GM19099 (cell line): Measurements from ENCODE around the gene AANAT.

Source experiments
- POLR2A ChIP-seq: IDR thresholded peaks from 3 replicates; pipeline ENCODE4 v1.6.1; 2011; ENCODE audit warnings: low read depth; ENCODE audit not compliant: insufficient read length; ENCODE audit errors: extremely low read depth

AANAT gene

DNA sequence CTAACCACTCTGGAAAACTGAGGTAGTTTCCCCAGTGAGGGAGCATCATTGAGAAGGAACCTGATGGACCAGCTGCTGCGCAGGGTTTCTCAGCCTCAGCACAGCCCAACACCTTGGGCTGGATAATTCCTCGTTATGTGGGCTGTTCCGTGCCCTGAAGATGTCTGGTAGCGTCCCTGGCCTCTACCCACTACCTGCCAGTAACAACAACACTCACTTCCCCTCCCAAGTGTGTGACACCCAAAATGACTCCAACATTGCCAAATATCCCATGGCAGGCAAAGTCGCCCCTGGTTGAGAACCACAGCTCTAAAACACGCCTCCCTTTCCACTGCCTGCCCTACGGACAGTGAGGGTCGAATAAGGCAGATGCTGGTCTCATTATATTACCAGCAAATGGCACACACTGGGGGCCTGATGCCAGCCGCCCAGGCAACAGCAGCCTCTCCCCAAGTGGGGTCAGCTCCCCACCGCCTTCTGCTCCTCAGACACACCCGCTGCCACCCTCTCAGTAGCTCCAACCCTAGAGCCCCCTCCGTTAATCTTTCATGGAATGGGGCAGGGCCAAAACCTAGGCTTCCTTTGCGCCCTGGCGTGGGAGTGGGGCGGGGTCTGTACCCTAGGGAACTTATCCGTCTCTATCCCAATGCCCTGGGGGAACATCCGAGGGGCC, 32.8 kb downstream of the AANAT start:
- no peak for TF ChIP-seq POLR2A

DNA sequence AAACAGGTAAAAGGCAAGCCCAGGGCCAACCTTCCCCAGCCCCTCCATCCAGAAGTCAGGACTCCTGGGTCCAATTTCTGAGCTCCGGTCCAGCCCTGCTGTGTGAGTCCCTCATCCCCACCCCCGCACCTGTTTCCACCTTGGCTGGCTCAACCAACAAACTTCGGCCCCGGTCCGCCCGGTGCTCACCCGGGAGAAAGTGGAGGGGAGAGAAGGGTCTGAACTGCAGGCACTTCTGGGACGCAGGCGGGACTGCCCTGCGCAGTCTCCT, 33.3 kb downstream of the AANAT start:
- TF ChIP-seq POLR2A, result no peak

DNA sequence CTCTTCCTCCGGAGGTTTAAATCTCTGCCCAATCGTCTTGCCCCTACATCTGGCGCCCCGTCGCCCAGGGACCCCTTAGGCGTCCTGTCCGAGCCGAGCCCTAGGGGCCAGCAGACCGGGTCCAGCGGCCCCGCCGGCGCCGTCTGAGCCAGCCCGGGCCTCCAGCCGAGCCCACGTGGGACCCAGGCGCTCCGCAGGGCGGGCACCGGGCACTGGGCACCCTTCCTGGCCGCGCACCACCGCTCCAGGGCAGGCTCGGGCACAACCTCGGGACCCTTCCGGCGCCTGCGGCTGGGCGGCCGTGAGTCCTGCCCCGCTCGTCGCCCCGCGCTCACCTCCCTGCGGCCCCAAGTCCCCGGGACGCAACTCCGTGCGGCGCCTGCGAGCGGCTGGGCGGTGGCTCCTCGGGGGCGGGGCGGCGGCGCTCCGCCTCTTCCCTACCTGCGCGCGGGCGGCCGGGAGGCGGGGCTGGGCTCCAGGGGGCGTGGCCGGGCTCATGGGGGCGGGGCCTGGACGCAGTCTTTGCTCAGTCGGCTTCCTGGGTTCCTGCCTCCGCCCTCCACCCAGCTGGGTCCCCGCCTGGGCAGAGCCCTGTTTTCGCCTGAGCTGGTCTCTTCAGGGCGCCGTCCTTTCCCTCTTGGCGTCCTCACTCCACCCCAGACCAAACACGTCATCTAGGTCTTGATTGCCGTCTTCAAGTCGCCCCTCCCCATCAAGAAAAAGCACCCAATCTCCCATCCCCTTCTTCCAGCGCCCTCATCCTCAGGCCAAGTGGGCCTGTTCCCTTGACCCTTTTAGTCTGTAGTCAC, 33.8 kb downstream of the AANAT start, which contains the start of gene RHBDF2:
Gene RHBDF2, minus strand, starts transcription at position 406 of the 809 bp plus-strand sequence. CDS start 19,899 bp downstream, outside the sequence.
- TF ChIP-seq POLR2A, result peak; percentile 96

DNA sequence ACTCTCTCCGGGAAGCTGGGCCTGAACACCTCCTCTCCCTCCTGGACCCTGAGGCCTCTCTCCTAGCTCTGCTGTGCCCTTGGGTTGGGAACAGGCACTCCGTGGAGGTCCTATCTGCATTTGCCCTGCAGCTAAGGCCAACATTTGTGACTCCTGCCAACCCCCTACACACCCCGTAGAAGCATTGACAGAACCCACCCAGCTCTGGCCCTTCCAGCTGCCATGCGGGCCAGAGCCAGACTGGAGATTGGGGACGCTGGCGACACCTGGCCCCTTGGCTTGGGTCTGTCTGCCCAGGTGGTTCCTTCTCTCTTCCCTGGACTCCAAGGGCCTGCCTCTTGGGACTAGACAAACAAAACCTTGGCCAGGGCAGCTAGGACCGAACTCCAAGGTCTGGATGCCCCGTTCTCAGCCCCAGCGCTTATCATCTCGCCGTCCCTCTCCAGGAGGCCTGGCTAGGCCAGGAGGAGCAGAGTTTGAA, 34.5 kb downstream of the AANAT start:
- TF ChIP-seq POLR2A, result no peak

DNA sequence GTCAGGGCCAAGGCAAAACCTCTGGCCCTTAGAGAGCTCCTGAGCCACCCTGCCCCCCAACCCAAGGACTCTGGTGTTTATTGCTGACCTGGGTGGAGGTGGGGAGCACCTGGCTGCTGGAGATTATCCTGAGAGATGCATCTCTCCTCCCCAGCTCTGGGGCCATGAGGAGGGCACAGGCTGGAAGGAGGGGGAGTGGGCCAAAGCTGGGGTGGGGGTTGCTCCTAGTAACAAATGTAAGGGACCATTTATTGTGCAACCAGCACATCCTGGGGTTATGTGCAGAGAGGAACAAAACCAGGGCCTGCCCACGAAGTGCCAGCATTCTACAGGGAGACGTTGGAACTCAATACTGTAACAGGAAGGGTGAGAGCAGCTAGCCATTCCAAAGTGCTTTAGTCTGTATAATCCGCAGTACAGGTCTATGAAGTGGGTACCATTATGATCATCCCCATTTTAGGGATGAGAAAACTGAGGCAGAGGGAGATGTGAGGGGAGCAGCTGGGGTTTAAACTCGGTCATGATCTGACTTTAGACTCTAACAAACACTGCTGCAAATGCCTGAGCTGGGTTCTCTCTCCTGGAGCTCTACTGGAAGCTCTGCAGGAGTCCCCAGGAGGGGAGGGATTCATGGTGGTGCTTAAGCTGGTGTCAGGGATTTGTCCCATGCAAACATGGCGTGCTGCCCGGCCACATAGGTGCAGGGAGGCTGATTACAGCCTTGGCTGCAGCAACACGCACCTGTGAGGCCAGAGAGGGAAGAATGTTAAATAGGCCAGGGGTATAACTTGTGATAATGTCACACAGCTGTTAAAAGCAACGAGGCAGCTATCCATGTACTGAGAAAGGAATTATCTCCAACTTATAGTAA, 35.2 kb downstream of the AANAT start:
- no peak for TF ChIP-seq POLR2A

DNA sequence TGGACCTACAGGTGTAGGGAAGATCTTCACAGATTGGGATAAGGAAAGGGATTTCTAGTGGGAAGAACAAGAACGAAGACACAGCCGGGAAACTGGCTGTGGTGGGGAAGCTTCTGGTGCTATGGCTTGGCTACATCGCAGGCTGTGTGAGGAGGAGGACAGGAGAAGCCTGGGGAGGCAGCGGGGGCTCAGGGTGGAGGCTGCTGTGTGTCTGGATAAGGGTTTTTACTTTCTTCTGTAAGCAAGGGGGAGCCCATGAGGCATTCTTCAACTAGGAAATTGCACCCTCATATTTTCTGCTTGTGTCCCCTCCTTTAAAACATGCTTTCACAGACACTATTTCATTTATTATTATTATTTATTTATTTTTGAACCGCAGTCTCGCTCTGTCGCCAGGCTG, 36.7 kb downstream of the AANAT start:
- TF ChIP-seq POLR2A, result no peak

DNA sequence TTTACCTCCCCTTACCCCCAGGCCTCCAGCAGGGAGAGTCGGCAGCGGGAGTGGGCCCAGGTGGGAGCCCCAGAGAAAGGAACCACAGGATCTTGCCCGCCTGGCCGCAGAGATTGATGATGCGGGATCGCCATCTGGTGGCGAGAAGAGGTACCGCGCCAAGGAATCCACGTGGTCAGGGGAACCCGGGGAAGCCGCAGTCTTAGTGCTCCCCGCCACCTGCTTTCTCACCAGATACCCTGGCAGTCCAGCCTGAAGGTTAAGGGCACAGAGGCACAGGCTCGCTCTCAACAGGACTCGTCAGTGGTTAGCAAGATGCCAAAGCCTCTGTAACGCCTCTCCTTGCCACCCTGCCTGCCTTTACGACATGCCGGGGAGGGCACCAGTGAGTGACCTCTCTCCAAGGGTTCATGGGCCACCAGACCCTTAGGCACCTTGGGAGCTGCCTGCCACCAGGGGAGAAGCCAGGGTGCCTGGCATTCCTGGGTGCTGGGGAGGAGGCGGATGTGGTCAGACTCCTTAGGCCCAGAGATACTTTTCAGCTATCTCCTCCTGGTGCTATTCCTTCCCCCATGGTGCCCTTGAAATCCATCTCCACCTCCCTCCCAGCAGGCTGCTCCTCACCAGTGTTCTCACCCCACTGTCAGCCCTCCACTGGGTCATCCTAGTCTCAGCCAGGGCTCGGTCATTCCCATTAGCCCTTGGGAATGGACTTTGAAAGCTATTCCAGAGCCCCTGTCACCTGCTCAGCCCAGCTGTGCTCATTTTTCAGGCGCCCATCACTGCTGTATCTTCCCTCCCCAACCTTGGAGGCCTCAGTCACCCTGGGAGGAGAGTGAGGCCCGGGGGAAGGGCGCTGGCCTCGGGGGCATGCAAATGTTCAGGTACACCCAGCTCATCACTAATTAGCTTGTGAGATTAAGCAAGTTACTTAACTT, 39.3 kb downstream of the AANAT start:
- TF ChIP-seq POLR2A, result no peak

DNA sequence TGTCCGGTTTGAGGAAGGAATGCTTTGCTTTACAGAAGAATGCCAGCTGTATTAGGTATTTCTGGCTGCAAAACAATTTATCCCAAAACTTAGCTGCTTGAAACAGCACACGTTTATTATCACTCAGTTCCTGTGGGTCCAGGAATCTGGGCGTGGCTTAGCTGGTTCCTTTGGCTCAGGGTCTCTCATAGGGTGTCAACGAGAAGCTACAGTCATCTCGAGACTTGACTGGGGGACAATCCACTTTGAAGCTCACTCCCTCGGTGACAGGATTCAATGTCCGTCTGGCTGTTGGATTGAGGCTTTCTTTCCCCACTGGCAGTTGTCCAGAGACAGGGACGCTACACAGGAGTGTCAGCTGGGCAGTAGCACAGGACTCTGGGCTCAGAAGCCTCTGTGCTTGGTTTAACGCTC, 43.4 kb downstream of the AANAT start:
- no peak for TF ChIP-seq POLR2A

DNA sequence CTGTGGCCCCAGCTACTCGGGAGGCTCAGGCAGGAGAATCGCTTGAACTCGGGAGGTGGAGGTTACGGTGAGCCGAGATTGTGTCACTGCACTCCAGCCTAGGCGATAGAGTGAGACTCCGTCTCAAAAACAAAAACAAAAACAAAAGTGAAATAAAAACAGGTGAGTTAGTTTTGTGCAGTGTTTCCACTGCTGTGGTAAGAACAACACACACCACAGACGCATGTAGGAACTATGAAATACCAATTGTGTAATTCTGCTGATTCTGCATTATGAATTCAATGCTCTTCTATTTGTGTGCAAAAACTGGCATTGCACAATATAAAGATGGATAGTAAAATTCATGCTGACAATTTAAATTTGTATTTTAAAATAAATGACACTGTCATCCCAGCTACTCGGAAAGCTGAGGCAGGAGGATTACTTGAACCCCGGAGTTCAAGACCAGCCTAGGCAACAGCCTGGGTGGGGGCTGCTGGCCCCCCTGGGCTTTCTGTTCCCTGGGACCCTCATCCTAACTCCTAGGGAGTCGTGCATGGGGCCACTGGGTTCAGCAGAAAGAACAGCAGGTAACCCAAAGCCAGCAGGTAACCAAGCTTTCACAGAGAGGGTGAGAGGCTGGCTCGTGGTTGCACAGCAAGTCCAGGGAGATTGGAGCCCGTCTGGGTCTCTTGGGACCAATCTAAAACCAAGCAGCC, 44.4 kb downstream of the AANAT start:
- TF ChIP-seq POLR2A, result no peak

DNA sequence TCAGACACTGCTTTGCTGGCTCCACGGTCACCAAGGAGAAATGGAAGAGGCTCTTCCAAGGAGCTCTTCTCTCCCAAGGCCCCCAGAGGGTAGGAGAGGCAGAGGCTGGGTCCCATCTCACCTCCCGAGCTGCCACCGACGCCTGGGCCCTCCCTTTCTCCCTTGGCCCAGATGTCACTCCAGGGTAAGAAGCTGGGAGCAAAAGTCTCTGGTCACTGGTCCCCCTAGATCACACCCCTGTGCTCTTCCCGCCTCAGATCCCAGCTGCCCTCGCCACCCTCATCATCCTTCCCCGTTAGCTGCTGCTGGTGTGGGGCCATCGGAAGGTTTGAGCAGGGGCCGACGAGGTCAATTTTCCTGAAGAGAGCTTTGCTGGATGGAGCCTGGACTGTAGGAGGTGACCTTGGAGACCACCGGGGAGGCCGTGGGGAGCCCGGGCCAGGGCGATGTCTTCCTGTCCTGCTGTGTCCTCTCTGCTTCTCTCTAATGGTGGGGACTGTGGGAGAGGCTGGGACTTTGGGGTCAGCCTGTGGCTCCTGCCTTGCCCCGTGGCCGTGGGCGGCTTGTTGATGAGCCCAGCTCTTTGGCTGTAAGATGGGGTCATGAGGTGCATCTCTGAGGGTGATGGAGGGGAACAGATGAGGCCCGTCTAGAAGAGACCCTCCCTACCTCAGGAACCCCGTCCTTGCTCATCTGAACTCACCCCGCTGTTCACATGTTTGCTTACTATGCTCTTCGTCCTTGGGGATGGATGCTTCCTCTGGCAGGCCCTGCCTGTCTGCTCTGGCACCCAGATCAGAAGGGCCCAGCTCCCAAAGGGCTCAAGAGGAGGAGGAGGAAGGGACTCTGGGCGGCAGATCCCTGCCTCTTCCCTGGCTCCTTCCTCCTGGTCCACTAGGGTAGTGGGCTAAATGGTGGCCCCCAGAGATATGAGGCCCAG, 45.2 kb downstream of the AANAT start:
- no peak for TF ChIP-seq POLR2A

DNA sequence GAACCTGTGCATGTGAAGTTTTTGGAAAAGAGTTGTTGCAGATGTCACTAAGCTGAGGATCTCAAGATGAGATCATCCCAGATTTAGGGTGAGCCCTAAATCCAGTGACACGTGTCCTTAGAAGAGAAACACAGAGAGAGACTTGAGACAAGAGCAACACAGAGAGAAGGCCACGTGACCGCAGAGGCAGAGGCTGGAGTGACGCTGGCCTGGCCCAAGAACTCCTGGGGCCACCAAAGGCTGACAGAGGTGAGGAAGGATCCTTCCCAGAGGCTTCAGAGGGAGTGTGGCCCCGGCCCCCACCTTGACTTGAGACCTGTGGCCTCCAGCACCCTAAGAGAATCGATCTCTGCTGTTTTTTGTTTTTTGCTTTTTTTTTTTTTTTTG, 45.9 kb downstream of the AANAT start:
- no peak for TF ChIP-seq POLR2A

DNA sequence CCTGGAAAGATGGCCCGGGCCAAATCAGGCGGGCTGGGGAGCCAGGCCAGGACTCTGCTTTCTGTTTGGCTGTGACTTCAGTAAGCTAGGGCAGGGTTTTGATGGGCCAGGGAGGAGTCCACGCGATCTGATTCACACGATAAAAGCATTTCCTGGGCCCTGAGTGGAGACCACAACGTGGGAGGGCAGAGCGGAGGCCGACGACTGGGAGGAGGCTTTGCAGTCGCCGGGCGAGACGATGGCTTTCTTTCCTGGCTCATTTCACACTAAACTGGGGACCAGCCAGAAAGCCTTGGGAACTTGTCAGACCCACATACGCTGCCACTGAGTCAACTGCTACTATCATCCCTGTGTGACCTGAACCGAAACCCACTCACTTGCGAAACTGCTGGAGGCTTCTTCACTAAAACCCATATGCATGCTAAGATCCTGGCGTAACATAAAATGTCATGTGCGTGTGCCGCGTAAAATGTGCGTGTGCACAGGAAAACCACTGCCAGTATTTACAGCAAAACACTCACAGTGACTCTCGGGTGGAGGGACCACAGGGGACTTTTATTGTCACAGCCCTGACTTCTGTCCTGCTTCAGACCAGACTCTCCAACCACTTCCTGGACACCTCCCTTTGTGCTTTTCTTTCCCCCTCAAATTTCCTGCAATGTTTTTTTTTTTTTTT, 48.0 kb downstream of the AANAT start:
- no peak for TF ChIP-seq POLR2A
